Effector memory CD4-positive, alpha-beta T cell (primary cell): Measurements from ENCODE around the gene SLC6A2.

Experiments used
- DNase-seq, 3 donors: peaks; one replicate each; pipeline ENCODE4 v3.0.0-alpha.2; 2020
- H3K27ac ChIP-seq: 2 replicates; pipeline ENCODE4 v1.7.0; 2013; ENCODE audit warnings: mild to moderate bottlenecking, low read length, moderate library complexity; ENCODE audit not compliant: insufficient read depth, poor library complexity, severe bottlenecking
- H3K27me3 ChIP-seq: replicated peaks from 2 replicates; pipeline ENCODE4 v1.7.0; 2013; ENCODE audit warnings: mild to moderate bottlenecking, low read length; ENCODE audit not compliant: insufficient read depth, control insufficient read depth, poor library complexity, severe bottlenecking
- H3K36me3 ChIP-seq: 2 replicates; pipeline ENCODE4 v1.7.0; 2013; ENCODE audit warnings: mild to moderate bottlenecking, low read length, moderate library complexity; ENCODE audit not compliant: control insufficient read depth, insufficient read depth
- H3K4me1 ChIP-seq: 2 replicates; pipeline ENCODE4 v1.7.0; 2013; ENCODE audit warnings: low read length, mild to moderate bottlenecking; ENCODE audit not compliant: control insufficient read depth, insufficient read depth, poor library complexity, severe bottlenecking
- H3K4me3 ChIP-seq: 2 replicates; pipeline ENCODE4 v1.7.0; 2013; ENCODE audit warnings: low read length, low read depth, mild to moderate bottlenecking; ENCODE audit not compliant: insufficient read depth, poor library complexity, severe bottlenecking
- H3K9me3 ChIP-seq: 2 replicates; pipeline ENCODE4 v1.7.0; 2013; ENCODE audit warnings: mild to moderate bottlenecking, low read length, moderate library complexity; ENCODE audit not compliant: control insufficient read depth

SLC6A2 gene

DNA sequence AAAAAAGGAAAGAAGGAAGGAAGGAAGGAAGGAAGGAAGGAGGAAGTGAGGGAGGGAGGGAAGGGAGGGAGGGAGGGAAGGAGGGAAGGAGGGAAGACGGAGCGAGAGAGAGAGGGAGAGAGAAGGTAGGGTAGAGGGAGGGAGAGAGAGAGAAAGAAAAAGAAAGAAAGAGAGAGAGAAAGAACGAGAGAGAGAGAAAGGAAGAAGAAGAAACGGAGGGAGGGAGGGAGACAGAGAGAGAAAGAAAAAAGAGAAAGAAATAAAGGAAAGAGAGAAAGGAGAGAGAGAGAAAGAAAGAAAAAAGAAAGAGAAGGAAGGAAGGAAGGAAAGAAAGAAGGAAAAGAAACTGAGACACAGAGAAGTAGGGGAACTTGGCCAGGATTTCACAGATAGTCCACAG is 8.4 kb upstream of the SLC6A2 start:
- Histone ChIP-seq H3K4me3 (no peak overlapping the region), H3K27ac (no peak overlapping the region), H3K9me3 (no peaks in the 10 kb centered on the region), H3K36me3 (no peaks in the 10 kb centered on the region), H3K27me3 (no peaks in the 10 kb centered on the region), H3K4me1 (no peaks in the 10 kb centered on the region)
- DNase-seq = no peak

DNA sequence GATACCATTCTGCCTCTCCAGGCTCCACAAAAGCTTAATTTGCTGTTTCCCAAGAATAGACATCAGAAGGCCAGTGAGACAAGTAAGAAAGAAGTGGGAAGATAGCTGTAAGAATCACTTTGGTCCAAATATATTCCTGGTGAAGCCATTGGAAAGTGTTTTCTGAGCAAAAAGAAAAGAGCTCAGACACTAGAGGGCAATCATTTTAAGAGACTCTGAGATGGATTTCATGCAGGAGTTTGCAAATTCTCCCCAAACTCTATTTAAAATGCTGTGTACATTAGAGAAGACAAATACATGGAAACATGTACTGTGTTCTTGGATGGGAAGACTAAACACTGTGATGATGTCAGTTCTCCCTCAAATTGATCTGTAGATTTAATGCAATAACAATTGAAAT is 8.0 kb upstream of the SLC6A2 start:
- Histone ChIP-seq H3K4me3 (no peak overlapping the region), H3K36me3 (no peaks in the 10 kb centered on the region), H3K27me3 (no peaks in the 10 kb centered on the region), H3K27ac (no peak overlapping the region), H3K4me1 (no peaks in the 10 kb centered on the region), H3K9me3 (no peaks in the 10 kb centered on the region)
- no peak for DNase-seq

- no peak overlapping the region for H3K4me3 ChIP-seq
- DNase-seq = no peak
- H3K36me3 ChIP-seq = no peaks in the 10 kb centered on the region
- no peaks in the 10 kb centered on the region for H3K27me3 ChIP-seq
- no peaks in the 10 kb centered on the region for H3K4me1 ChIP-seq
- no peaks in the 10 kb centered on the region for H3K9me3 ChIP-seq
- H3K27ac ChIP-seq = no peak overlapping the region
These were observed 3.7 kb upstream of the SLC6A2 start for GRCh38 chr16:55651841-55652824.

DNA sequence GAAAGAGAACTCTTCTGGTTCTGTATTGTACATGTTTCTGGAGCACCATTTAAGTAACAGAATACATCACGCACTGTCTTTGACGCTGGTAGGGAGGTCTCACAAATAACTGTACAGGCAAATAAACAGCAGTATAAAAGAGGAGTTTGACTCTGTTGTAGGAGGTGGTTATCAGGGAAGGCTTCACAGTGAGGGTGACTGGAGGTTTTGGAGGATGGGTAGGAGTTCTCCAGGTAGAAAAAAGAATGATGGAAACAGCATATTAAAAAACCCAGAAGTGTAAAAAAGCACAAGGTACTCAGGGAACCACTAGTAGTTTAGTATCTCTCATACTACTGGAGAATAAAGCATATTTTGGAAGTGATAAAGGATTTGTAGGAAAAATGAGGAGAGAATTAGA is 2.7 kb upstream of the SLC6A2 start:
- Histone ChIP-seq H3K27me3 (no peaks in the 10 kb centered on the region), H3K27ac (no peak overlapping the region), H3K9me3 (no peaks in the 10 kb centered on the region), H3K4me3 (no peak overlapping the region), H3K4me1 (no peaks in the 10 kb centered on the region), H3K36me3 (no peaks in the 10 kb centered on the region)
- no peak for DNase-seq

DNA sequence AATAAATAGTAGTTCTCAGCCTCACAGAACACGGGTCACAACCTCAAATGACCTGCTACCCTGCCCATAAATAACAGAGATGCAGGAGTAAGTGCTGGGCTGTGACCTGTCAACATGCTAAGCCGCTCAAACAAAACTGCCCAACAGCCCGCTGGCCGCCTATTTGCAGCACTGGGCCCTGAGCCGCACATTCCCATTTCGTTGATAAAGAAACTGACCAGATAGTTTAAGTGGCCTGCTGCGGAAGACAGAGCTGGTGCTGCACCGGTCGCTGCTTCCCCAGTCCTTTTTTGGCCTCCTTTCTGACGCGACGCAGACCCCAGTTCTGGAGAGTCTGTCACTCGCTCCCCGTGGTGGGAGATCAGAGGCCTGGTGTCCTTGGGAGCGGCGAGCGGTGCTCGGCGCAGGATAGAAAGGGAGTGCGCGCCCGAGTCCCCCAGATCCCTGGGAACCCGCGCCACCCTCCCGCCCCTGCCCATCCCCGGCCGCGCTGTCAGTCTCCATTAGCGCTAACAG is 349 bp upstream of the SLC6A2 start:
- H3K36me3 ChIP-seq = no peaks in the 10 kb centered on the region
- no peaks in the 10 kb centered on the region for H3K9me3 ChIP-seq
- no peak overlapping the region for H3K4me3 ChIP-seq
- H3K4me1 ChIP-seq = no peaks in the 10 kb centered on the region
- H3K27me3 ChIP-seq = no peaks in the 10 kb centered on the region
- no peak overlapping the region for H3K27ac ChIP-seq
- no peak for DNase-seq

DNA sequence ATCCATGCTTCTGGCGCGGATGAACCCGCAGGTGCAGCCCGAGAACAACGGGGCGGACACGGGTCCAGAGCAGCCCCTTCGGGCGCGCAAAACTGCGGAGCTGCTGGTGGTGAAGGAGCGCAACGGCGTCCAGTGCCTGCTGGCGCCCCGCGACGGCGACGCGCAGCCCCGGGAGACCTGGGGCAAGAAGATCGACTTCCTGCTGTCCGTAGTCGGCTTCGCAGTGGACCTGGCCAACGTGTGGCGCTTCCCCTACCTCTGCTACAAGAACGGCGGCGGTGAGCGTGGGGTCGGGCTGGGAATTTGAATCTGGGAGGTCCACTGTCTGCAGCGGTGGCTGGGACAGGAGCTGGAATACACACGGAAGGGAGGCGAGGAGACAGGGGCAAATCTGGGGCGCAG is 904 bp downstream of the SLC6A2 start:
- Histone ChIP-seq H3K4me1 (no peaks in the 10 kb centered on the region), H3K36me3 (no peaks in the 10 kb centered on the region), H3K27ac (no peak overlapping the region), H3K27me3 (no peaks in the 10 kb centered on the region), H3K9me3 (no peaks in the 10 kb centered on the region), H3K4me3 (no peak overlapping the region)
- DNase-seq = no peak

GRCh38 chr16:55657616-55658015 is 1.8 kb downstream of the SLC6A2 start:
- H3K27me3 ChIP-seq = no peaks in the 10 kb centered on the region
- no peaks in the 10 kb centered on the region for H3K4me1 ChIP-seq
- H3K9me3 ChIP-seq = no peaks in the 10 kb centered on the region
- no peak for DNase-seq
- H3K4me3 ChIP-seq = no peak overlapping the region
- H3K36me3 ChIP-seq = no peaks in the 10 kb centered on the region
- no peak overlapping the region for H3K27ac ChIP-seq

GRCh38 chr16:55658898-55659420 is 3.2 kb downstream of the SLC6A2 start:
- no peak for DNase-seq
- H3K4me3 ChIP-seq = no peak overlapping the region
- H3K9me3 ChIP-seq = no peaks in the 10 kb centered on the region
- no peaks in the 10 kb centered on the region for H3K4me1 ChIP-seq
- H3K27me3 ChIP-seq = no peaks in the 10 kb centered on the region
- no peaks in the 10 kb centered on the region for H3K36me3 ChIP-seq
- H3K27ac ChIP-seq = no peak overlapping the region

DNA sequence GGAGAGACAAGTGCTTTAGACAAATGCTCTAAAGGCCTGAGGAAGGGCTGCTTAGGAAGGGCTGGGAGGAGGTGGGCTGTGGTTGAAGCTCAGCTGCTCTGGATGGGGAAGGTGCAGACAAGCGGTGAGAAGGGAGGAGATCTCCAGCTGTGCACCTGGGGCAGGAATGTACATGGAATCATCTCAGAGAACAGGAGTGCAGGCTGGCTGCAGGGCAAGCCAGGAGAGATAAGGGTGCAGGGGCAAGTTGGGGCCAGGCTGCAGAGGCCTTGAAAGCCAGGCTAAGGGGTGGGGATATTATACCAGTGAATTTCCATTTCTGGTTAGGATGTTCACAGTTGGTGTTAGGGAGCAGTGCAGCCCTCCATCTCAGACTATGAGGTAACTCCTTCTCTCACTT is 4.2 kb downstream of the SLC6A2 start:
- H3K36me3 ChIP-seq = no peaks in the 10 kb centered on the region
- no peak overlapping the region for H3K4me3 ChIP-seq
- H3K4me1 ChIP-seq = no peaks in the 10 kb centered on the region
- no peak for DNase-seq
- H3K27me3 ChIP-seq = no peaks in the 10 kb centered on the region
- no peak overlapping the region for H3K27ac ChIP-seq
- no peaks in the 10 kb centered on the region for H3K9me3 ChIP-seq

DNA sequence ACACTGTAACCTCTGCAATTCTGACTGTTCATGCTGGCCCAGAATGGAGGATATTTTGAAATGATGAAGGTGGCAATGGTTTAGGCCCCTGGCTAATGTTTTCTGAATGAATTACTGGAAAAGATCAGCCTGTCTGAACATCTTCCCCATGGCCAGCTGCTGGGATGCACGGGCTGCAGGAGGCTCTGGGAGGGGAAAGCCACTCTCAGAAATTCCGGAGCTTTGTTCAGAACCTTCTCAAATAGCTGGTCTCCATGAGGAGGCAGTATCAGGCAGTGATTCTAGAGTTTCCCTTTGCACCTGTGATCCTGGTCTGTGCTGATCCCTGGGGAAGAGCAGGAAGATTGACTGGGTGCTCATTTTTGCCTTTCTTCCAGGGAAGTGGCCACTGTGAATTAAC is 5.0 kb downstream of the SLC6A2 start:
- Histone ChIP-seq H3K36me3 (no peaks in the 10 kb centered on the region), H3K4me3 (no peak overlapping the region), H3K27ac (no peak overlapping the region), H3K9me3 (no peaks in the 10 kb centered on the region), H3K4me1 (no peaks in the 10 kb centered on the region), H3K27me3 (no peaks in the 10 kb centered on the region)
- DNase-seq = no peak
